ENCODE data around the gene FAM20C.
"Not testable (repeated sequence)": the region's sequence is repeated elsewhere in the genome, so short reads cannot be mapped to it uniquely, and the experiment has no call there.

FAM20C gene

GRCh38 chr7:193481-194251, 1.3 kb downstream of the FAM20C start:
- DNase-seq: no peak

GRCh38 chr7:194252-195009, 2.1 kb downstream of the FAM20C start:
- no peak for DNase-seq

DNA sequence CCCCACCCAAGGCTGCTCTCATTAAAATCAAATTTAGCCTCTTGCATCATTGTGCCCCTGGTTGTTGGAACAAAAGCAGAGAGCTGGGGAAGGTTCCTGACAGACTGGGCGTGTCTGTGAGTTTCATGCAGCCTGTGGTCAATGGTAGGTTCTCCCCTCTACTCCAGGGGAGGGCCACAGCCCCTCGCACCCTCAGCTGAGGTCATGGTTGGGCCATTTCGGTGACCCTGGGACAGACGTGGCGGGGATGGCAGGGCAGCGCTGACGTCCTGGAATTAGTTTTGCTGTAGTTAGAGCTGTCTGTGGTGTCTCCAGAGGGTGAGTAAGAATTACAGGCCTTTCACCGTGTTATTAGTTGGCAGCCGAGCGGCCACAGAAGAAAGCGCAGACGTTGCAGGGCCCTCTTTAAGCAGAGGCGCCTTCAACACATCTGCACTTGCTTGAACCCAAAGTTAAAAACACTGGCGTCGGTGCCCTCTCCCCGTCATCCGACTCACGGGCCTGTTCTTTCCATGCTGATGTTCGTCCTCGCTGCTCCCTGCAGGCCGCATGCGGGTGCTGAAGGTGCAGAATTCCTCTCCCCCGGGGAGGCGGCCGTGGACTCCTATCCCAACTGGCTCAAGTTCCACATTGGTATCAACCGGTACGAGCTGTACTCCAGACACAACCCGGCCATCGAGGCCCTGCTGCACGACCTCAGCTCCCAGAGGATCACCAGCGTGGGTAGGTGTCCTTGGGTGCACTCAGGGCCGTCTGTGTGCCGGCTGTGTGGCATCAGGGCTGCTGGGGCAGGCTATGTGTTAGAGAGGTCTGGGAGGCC, 2.8 kb downstream of the FAM20C start:
- DNase-seq: no peak

DNA sequence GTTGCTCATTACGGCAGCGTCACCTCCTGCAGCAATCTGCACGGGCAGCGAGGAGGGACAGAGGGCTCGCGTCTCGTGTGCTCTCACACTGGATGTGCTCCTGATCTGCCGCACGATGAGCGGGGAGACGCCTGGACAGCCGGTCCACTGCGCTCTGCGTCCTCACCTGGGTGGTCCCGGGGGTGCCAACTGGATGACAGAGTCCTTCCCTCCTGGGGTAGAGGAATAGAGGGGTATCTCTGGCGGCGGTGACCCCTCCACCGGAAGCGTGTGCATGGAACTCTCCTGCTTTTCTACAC, 3.4 kb downstream of the FAM20C start:
- DNase-seq: no peak

GRCh38 chr7:196283-196682, 3.9 kb downstream of the FAM20C start:
- no peak for DNase-seq

DNA sequence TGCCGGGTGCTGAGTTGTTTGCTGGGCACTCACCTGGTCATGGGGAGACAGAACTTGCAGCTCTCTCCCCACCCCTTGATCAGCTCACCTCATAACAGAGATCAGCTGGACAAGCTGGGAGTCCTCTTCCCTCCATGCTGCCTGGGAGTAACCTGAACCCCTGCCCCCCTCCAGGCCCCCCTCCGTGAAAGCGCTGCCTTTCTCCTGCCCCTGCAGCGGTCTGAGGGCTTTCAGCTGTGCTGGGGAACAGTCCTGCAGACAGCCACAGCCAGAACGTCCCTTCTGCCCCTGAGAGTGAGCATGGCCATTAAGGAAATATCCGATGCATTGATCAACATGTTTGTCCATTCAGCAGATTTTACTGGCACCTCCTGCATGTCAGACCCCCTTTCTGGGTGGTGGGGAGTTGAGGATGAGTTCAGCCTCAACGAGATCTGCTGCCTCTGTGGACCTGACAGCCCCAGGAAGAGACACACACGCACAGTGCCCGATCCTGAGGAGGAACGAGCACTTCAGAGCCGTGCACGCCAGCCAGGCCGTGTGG, 4.5 kb downstream of the FAM20C start:
- no peak for DNase-seq

DNA sequence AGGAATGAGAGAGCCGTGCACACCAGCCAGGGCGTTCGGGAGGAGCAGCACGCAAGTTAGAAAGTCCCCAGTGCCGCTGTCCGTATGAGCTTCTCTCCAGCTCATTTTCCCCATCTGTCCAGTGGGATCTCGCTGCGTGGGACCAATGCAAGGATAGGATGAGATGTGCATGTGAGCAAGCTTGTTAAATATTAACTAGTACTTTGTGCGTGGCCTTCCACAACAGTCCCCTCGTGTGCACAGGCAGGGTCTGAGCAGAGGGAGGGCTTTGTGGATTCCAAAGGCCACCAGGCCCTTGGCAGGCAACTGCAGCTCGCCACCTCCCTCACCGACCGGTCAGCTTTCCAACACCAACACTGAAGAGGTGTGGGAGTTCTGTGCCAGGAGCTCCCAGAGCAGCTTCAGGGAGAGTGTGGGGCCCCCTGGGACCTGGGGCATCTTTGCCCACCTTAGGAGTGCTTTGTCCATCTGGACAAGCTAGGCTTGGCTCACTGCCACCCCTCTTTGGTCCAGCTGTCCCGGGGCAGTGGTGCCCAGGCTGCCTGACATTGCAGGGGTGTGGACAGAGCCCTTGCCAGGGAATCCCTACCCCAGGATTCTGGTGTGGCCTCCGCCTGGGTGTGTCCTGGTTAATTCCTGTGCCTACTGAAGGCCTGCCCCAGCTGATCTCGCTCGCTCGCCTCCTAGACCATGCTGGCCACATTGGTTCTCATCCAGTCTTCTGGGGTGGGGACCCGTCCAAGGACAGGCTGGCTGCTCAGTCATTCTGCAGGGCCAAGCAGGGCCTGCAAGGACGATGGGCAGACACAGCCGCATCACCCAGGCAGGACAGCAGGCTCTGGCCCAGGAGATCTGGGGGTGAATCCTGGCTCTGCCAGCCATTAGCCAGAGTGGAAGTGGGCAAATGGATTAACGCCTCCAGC, 5.3 kb downstream of the FAM20C start:
- no peak for DNase-seq

GRCh38 chr7:199483-200249, 7.3 kb downstream of the FAM20C start:
- DNase-seq: no peak

DNA sequence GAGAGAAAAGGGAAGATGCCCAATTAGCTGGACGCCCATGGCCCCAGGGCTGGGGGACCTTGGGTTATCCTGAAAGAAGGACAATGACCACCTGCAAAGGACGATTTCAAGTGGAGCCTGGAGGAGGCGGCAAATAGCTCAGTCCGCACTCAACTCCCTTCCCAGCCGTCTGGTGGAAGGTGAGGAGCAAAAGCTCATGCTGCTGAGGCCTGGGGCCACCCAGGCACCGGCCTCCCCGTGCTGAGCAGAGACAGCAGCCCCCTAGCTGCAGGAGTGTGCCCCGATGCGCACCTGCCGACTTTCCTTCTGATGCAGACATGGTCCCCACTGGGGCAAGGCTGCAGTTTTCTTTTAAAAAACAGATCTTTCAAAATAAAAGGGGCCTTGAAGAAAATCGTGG, 7.9 kb downstream of the FAM20C start:
- DNase-seq: no peak

DNA sequence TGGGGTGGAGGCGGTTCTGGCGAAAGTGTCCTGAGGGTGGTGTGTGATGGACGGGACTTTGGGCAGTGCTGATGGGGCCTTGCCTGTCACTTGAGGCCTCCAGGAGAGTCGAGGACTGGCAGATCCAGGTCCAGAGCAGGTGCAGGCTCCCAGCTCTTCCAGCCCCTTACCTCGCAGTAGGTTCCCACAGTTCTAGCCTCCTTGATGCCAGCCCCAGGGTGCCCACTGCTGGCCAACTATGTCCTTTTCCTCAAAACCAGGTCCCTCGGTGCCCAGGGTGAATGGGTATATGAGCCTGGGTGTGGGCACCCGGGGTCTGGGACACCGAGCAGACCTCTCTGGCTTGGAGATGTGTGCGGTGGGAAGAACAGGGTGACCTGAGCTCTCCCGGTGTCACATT, 8.3 kb downstream of the FAM20C start:
- no peak for DNase-seq

DNA sequence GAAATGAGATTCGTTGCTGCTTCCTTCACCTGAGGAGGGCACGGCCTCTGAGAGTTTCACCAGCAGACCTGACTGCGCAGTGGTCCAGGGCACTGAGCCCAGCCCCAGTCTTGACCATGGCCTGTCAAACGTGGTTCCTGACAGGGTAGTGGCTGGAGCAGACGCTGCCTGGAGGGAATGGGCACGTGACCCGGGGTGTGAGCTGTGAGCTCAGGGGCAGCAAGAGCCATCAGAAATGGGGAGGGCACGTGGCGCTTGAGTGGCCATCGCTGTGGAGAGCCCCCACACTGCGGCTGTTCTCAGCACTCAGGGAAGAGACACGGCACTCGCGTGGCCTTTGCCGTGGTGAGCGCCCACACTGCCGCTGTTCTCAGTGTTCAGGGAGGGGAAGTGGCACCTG, 12.0 kb downstream of the FAM20C start:
- DNase-seq: no peak

- DNase-seq: no peak
These were observed 13.0 kb downstream of the FAM20C start for GRCh38 chr7:205115-206010.

DNA sequence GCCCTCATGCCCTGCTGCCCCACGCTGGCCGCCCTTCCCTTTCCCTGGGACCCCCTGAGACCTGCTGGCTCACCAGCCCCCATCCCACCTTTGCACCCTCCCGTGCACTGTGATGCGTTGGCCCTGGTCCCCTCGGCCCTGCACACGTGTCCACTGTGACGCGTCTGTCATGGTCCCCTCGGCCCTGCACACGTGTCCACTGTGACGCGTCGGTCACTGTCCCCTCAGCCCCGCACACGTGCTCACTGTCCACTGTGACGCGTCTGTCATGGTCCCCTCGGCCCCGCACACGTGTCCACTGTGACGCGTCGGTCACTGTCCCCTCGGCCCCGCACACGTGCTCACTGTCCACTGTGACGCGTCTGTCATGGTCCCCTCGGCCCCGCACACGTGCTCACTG, 14.0 kb downstream of the FAM20C start:
- DNase-seq: not testable (repeated sequence)

DNA sequence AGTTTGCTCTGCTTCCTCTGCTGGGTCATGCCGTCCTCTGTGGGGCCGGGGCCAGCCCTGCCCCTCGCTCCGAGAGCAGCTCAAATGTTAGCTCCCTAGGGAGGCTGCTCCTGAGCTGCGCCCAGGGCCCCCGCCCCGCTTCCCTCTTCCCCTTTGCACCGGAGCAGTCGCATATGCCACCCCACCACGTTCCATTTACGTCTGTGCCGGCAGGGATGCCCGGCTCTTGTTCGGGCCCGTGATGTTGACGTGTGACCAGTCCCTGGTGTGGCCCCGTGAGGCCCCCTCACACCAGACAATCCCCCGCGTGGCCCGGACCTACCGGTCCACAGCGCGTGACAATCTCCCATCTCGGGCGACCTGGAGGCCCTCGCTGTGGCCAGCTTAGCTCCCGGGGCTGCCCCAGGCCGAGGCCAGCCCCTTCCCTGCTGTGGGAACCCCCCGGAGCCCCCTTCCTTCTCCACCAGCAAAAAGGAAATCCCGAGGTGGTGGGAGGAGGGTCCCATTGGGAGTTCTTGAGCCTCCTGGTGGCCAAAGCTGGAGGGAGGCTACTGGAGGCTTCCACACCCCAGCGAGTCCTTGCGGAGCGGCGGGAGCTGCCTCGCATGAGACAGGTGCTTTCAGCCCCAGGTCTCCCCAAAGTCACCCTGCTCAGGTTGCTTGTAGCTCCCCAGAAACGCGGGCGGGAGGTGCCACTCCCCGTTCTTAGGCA, 15.2 kb downstream of the FAM20C start:
- DNase-seq: no peak

DNA sequence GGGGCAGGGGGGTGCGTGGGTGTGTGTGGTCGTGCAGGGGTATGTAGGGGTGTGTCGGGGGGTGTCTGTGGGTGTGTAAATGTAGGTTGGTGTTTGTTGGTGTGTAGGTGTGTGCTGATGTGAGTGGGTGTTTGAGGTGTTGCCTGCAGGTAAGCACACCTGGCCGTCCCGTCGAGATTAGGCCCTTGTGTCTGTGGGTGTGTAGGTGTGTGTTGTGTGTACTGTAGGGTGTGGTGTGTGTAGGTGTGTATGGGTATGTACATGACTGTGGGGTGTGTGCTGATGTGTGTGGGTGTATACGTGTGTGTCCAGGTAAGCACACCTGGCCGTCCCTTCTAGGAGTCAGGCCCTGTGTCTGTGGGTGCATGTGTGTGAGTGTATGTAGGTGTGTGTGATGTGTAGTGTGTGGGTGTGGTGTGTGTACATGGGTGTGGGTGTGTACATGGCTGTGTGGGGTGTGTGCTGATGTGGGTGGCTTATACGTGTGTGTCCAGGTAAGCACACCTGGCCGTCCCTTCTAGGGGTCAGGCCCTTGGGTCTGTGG, 15.8 kb downstream of the FAM20C start:
- no peak for DNase-seq

GRCh38 chr7:208816-209215, 16.4 kb downstream of the FAM20C start:
- DNase-seq: no peak

DNA sequence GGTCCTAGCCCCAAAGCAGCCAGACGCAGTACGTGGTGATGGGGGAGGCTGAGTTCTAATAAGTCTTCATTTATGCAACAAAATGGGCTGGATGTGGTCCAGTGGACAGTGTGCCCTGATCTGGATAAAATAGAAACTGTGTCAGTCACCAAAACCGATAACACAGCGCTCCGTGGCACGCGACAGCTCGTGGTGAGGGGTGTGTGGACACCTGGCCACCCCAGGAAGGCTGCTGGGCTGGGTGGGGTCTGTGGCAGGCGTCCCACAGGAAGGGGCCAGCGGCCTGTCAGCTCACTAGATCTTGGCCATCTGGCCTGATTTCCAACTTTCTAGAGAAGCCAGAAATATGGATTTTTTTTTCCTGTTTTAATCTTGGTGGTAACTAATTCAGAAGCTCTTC, 17.0 kb downstream of the FAM20C start:
- no peak for DNase-seq

DNA sequence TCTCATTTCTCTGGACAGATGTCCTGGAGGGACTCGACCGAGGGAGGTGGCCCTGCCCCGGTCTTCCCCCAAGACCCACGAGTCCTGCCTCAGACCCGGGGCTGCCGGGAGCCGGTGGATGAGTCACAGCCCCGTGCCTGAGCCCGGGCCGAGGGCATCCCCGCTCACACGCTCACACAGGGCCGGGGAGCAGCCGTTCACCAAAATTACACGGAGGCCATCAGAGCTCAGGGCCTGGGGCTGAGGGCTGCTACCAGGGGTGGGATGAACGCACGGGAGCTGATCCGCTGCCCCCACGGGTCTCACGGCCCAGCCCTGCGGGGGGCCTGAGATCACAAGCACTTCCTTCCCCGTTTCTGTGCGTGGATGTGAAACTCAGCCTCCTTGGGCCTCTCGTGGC, 17.5 kb downstream of the FAM20C start:
- DNase-seq: no peak

GRCh38 chr7:210401-210925, 18.1 kb downstream of the FAM20C start:
- DNase-seq: no peak

All from stimulated activated CD4-positive, alpha-beta T cell treated with anti-CD3 and anti-CD28 coated beads, Interleukin-4, amount 100 ng/mL, for 24 hours (primary cell).